Fibroblast of peridontal ligament (primary cell): ENCODE results near the gene VOPP1.

Experiments
- DNase-seq: peaks from one replicate; pipeline ENCODE4 v3.0.0-alpha.2; 2010; ENCODE audit errors: extremely low read depth

Gene VOPP1

DNA sequence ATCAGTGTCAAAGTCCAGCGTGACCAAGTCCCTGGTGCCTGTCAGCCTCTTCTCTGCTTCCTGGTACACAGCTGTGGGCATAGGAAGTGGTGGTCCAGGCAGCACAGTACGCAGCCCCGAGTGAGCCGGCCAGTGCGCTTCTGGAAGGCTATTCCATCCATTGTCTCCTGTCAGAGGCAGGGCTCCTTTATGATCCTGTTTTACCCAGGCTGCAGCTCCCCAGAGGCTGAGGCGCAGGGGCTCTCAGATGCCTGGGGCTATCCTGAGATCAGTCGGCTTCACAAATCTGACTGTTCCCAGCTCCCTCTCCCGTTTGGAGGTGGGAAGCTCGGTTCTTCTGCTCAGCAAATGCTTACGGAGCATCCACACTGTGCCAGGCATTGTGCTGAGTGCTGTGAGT lies 136.8 kb downstream of the VOPP1 start:
- no peak for DNase-seq

DNA sequence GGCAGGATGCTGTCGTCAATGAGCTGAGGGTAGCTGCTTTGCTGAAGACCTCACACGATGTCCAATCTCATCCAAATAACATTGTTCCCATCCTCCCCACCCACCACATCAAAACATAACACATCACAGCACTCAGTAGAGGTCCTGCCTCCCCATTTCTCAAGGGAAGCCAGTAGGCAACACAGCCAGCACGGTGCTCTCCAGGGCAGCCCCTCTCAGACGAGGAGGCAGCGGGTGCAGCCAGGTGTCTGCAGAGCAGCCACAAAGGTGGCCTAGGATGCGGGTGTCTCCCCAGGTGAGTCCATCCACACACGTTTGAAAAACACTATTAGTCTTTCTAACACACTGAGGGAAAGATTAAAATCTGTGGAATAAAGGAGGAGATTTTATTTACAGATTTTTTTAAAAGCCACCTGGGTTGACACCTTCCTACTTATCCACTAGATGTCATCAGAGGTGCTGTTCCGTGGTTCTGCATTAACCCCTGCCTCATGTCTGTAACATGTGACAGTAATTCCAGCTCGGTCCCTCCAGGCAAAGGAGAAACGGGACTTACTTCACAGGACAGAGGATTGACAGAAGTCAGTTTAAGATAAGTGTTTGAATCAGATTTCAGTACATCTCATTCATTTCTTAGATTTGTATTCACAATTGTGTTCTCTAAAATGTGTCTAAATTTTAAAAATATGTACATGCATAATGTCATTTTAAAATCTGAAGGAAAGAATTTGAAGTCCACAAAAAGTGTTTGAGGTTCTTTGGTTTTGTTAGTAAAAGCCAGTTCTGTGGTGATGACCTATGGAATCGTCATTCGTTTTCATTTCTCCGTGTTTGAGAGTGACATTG lies 139.1 kb downstream of the VOPP1 start:
- DNase-seq: peak; percentile 63

DNA sequence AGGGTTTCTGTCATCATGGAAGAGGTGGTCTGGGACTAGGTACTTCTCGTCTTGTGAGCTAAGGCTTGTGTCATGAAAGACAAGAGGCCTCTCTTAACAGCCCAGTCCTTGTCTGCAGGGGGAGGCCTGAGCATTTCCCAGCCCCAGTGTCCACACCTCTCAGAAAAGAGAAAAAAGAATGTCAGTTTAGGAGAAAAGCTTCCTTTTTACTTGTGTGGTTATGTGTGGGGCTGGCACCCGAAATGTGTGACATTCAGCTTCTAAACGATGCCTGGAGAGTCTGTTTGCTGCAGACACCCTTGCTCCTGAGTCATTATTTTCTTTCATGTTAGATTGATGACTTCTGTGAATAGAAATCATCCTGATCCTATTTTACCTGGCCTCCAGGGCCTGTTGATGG lies 139.8 kb downstream of the VOPP1 start:
- no peak for DNase-seq

DNA sequence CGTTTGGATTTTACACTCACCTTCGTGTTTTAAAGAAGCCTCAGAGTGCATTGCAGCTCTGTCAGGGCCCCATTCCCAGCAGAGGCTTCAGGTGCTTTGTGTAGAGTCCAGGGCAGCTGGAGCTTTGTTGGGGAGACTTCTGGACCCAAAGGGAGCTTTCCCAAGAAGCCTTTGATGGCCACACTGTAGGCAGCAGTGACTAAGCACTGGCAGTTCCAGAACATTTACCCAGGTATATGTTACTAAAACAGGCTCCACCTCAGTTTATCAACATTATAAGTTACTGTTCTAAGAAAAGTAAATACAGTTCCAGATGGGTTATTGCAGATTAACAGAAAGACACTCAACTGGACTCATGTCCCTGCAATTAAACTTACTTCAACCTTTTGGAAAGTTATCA lies 140.4 kb downstream of the VOPP1 start:
- no peak for DNase-seq

DNA sequence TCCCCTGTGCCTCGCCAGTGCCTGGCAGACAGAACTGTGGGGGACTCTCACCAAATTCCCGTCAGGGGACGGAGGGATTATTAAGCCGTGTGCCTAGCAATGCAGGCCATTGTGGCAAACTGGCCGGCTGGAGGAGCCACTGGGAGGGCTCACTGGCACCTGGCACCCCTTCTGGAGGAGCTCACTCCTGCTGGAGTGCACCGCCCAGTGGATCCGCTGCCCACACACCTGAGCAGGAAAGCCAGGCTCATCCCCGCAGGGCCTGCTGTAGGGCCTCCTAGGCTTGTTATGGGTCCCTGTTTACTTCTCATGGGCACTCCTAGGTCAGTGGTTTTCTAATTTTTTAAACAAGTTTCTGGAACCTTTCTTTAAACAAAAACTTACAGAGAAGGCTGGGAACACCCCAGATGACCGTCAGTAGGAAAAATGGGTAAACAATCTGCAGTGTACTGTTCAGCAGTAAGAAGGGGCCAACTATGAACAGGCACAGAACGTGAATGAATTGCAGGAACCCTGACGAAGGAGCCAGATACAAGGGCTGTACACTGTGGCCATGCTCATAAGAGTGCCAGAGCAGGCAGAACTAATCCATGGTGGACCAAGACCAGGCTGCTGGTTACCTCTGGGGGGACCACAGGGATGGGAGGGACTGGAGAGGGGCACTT lies 142.3 kb downstream of the VOPP1 start:
- DNase-seq: no peak

DNA sequence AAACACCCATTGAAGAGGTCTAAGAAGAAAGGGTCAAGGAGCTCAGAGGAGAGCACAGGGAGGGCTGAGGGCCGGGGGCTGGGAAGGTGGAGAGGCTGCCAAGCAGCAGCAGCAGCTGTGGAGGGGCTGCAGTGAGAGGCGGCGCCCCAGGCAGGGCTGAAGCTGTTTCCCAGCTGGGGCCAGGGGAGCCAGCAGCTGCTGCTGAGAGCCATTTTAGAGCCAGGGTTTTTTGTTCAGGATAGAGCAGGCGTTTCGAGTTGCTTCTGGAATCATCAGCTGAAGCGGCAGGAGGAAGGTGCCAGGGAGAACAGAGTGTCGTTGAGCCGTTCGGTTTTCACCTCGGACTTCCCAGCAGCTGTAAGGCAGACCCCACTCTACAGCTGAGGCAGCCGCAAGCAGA lies 144.5 kb downstream of the VOPP1 start:
- DNase-seq: no peak

DNA sequence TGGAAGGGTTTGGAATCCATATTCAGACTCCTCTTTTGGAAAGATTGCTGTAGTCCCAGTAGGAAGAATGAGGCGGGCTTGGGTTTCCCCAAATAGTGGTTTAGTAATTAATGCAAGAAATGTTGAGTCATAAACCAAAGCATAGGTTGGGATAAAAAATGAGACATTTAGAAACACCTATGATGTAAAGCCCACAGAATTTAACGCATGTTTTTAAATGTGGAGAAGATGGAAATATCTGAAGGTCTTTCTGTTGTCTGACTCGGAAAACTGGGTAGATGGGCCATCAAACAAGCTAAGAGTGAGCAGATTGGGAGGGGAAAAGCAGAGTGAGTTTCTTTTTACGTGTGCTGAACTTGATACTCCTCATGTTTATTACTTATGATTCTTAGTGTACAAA lies 145.0 kb downstream of the VOPP1 start:
- no peak for DNase-seq

DNA sequence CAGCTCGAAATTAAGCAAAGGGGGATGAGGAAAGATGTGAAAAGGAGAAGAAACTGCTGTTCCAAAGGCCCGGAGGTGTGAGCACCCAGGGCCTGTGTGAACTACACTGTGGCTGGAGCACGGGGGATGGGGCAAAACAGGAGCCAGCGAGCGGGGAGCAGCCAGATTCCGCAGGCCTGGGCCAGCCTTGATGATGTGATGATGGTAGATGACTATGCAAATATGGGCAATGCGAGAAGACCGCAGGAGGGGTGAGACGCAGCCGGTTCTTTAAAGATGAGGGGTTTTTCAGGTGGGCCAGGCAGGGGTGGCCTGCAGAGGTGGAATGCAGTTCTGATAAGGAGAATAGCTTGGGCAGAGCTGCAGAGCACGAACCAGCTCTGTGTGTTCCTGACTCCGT lies 145.6 kb downstream of the VOPP1 start:
- DNase-seq: no peak

DNA sequence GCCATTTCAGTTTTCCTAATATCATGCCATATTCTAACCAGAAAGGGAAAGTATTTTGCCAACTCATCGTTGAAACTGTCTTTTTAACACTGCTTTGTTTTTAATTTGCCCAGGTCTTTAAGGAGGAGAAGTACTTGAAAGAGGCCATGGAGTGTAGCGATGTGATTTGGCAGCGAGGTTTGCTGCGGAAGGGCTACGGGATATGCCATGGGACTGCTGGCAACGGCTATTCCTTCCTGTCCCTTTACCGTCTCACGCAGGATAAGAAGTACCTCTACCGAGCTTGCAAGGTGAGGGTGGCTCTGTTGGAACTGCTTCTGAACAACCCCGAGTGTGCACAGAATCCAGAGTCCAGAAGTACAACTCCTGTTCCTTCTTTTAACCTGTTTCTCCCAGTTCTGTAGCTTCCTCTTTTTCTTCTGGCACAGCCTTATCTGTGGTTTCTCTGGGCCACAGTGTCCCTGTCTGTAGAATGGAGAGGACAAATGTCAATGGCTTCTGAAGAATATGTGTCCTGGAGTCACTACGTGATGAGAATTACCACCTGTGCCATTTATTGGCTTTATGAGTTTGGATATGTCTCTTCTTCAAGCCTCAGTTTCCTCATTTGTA lies 147.1 kb downstream of the VOPP1 start:
- DNase-seq: no peak

DNA sequence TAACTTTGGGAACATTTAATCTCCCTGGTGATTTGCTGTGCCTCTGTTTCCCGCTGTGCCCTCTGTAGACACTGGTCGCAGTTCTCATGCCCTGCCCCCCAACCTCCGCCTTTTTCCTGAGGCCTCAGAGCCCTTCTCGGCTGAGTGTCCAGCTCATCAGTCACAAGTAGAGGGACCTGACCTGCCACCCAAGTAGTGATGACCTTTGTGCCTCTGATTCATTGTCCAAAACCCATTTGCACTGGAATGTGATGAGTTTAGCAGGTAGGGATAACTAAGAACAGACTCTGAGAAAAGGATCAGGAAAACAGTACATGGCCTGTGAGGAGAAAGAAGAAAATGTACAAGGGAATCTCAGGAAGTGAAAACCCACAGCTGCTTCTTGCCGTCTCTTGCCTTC lies 148.4 kb downstream of the VOPP1 start:
- no peak for DNase-seq

DNA sequence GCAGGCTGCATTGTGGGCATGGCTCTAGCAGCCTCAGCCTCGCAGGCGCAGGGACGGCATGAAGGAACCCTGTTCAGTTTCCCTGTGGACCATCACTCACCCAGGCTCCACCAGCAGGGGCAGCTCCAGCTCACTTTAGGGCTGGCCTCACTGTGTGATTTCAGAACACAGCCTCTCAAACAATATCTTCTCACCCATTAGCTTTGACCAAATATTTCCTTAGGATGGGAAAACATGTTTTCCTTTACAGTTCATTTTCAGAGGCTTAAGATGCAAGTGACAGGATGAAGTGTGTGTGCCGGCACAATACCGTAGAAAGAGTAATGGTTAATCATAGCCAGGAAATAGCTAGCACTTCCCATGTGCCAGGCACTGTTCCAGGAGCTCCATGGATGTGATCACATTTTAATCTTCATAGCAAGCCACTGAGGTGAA lies 149.0 kb downstream of the VOPP1 start:
- peak; percentile 13 for DNase-seq
